ENCODE data around the gene PIRT. TPM values are rescaled to one million over a fixed set of nuclear protein-coding genes. Genes with fewer than 3 reads are reported as not detected.

The PIRT gene
- total RNA-seq, 2 donors from 2014 or later: not detected

GRCh38 chr17:10792151-10792550 lies 45.7 kb downstream of the PIRT start:
- DNase-seq (ENCODE audit: low spot score): no peak
- Mint-ChIP-seq H3K36me3 (no peaks in the 10 kb centered on the region), H3K27me3 (peaks cover 0 to 2% of the 10 kb centered on the region in 2 donors), H3K4me1 (ENCODE audit: low read depth in 2 of 2) (no peaks in the 10 kb centered on the region), H3K9me3 (no peaks in the 10 kb centered on the region), H3K27ac (no peak overlapping the region), H3K4me3 (no peak overlapping the region)
- no peak for ATAC-seq

- ATAC-seq: no peak
- Mint-ChIP-seq H3K27me3 (peaks cover 0 to 2% of the 10 kb centered on the region in 2 donors), H3K9me3 (no peaks in the 10 kb centered on the region), H3K4me1 (ENCODE audit: low read depth in 2 of 2) (no peaks in the 10 kb centered on the region), H3K36me3 (no peaks in the 10 kb centered on the region), H3K27ac (no peak overlapping the region), H3K4me3 (no peak overlapping the region)
- DNase-seq (ENCODE audit: low spot score): no peak
Observed at GRCh38 chr17:10790491-10791401, 47.1 kb downstream of the PIRT start.

GRCh38 chr17:10789694-10790271 lies 48.1 kb downstream of the PIRT start:
- Mint-ChIP-seq H3K4me1 (ENCODE audit: low read depth in 2 of 2) (no peaks in the 10 kb centered on the region), H3K9me3 (no peaks in the 10 kb centered on the region), H3K36me3 (no peaks in the 10 kb centered on the region), H3K27me3 (peaks cover 3 to 6% of the 10 kb centered on the region in 2 donors), H3K4me3 (no peak overlapping the region), H3K27ac (no peak overlapping the region)
- DNase-seq (ENCODE audit: low spot score): no peak
- no peak for ATAC-seq

GRCh38 chr17:10787306-10788045 lies 50.4 kb downstream of the PIRT start:
- no peak overlapping the region for H3K27ac Mint-ChIP-seq
- peaks cover 5% of the 10 kb centered on the region for H3K36me3 Mint-ChIP-seq

GRCh38 chr17:10785295-10785694 lies 52.6 kb downstream of the PIRT start:
- no peaks in the 10 kb centered on the region for H3K4me1 Mint-ChIP-seq (ENCODE audit: low read depth in 2 of 2)
- ATAC-seq (no peak), DNase-seq (ENCODE audit: low spot score) (no peak)
- no peak overlapping the region for H3K4me3 Mint-ChIP-seq
- H3K27me3 Mint-ChIP-seq: peaks cover 11 to 29% of the 10 kb centered on the region in 2 donors
- peaks cover 5% of the 10 kb centered on the region for H3K36me3 Mint-ChIP-seq
- H3K9me3 Mint-ChIP-seq: no peaks in the 10 kb centered on the region
- H3K27ac Mint-ChIP-seq: no peak overlapping the region

More at GRCh38 chr17:10787306-10788045, 50.4 kb downstream of the PIRT start:
- no peak for DNase-seq (ENCODE audit: low spot score)
- no peaks in the 10 kb centered on the region for H3K4me1 Mint-ChIP-seq (ENCODE audit: low read depth in 2 of 2)
- H3K9me3 Mint-ChIP-seq: no peaks in the 10 kb centered on the region
- ATAC-seq: peak in 1 of 2 donors; percentile 25
- peaks cover 8 to 22% of the 10 kb centered on the region in 2 donors for H3K27me3 Mint-ChIP-seq
- H3K4me3 Mint-ChIP-seq: no peak overlapping the region

GRCh38 chr17:10779609-10780008 lies 58.3 kb downstream of the PIRT start:
- ATAC-seq: no peak
- DNase-seq (ENCODE audit: low spot score): no peak
- peaks cover 5% of the 10 kb centered on the region for H3K36me3 Mint-ChIP-seq
- H3K4me3 Mint-ChIP-seq: no peak overlapping the region
- no peak overlapping the region for H3K27ac Mint-ChIP-seq
- no peaks in the 10 kb centered on the region for H3K4me1 Mint-ChIP-seq (ENCODE audit: low read depth in 2 of 2)
- no peaks in the 10 kb centered on the region for H3K9me3 Mint-ChIP-seq
- H3K27me3 Mint-ChIP-seq: peaks cover 12 to 30% of the 10 kb centered on the region in 2 donors

GRCh38 chr17:10777890-10778289 lies 60.0 kb downstream of the PIRT start:
- Mint-ChIP-seq H3K9me3 (no peaks in the 10 kb centered on the region), H3K36me3 (no peaks in the 10 kb centered on the region), H3K4me3 (no peak overlapping the region), H3K27me3 (peaks cover 8 to 17% of the 10 kb centered on the region in 2 donors), H3K4me1 (ENCODE audit: low read depth in 2 of 2) (no peaks in the 10 kb centered on the region), H3K27ac (no peak overlapping the region)
- ATAC-seq: no peak
- no peak for DNase-seq (ENCODE audit: low spot score)

- Mint-ChIP-seq H3K36me3 (peaks cover 2% of the 10 kb centered on the region), H3K4me1 (ENCODE audit: low read depth in 2 of 2) (no peaks in the 10 kb centered on the region), H3K27ac (no peak overlapping the region), H3K9me3 (no peaks in the 10 kb centered on the region), H3K4me3 (no peak overlapping the region), H3K27me3 (peaks cover 8 to 15% of the 10 kb centered on the region in 2 donors)
- ATAC-seq: no peak
- DNase-seq (ENCODE audit: low spot score): no peak
Observed at GRCh38 chr17:10777131-10777807, 60.6 kb downstream of the PIRT start.

- no peak overlapping the region for H3K4me3 Mint-ChIP-seq
- peaks cover 8% of the 10 kb centered on the region for H3K36me3 Mint-ChIP-seq
- no peak overlapping the region for H3K27ac Mint-ChIP-seq
- no peaks in the 10 kb centered on the region for H3K4me1 Mint-ChIP-seq (ENCODE audit: low read depth in 2 of 2)
- peaks cover 4% of the 10 kb centered on the region for H3K9me3 Mint-ChIP-seq
- no peak for DNase-seq (ENCODE audit: low spot score)
- ATAC-seq: no peak
- H3K27me3 Mint-ChIP-seq: peaks cover 5 to 8% of the 10 kb centered on the region in 2 donors
Observed at GRCh38 chr17:10776381-10776780, 61.5 kb downstream of the PIRT start.

GRCh38 chr17:10775740-10776356 lies 62.0 kb downstream of the PIRT start:
- H3K4me3 Mint-ChIP-seq: no peak overlapping the region
- peaks cover 5 to 8% of the 10 kb centered on the region in 2 donors for H3K27me3 Mint-ChIP-seq
- DNase-seq (ENCODE audit: low spot score): no peak
- H3K4me1 Mint-ChIP-seq (ENCODE audit: low read depth in 2 of 2): no peaks in the 10 kb centered on the region
- no peak overlapping the region for H3K27ac Mint-ChIP-seq
- H3K36me3 Mint-ChIP-seq: peaks cover 11% of the 10 kb centered on the region
- peaks cover 5% of the 10 kb centered on the region for H3K9me3 Mint-ChIP-seq
- ATAC-seq: no peak

GRCh38 chr17:10775058-10775457 lies 62.8 kb downstream of the PIRT start:
- Mint-ChIP-seq H3K4me1 (ENCODE audit: low read depth in 2 of 2) (no peaks in the 10 kb centered on the region), H3K36me3 (peaks cover 11% of the 10 kb centered on the region), H3K27ac (no peak overlapping the region), H3K4me3 (no peak overlapping the region), H3K9me3 (peaks cover 5% of the 10 kb centered on the region), H3K27me3 (peaks cover 5 to 8% of the 10 kb centered on the region in 2 donors)
- ATAC-seq (no peak), DNase-seq (ENCODE audit: low spot score) (no peak)

GRCh38 chr17:10773391-10773790 lies 64.5 kb downstream of the PIRT start:
- H3K36me3 Mint-ChIP-seq: peaks cover 11% of the 10 kb centered on the region
- H3K27ac Mint-ChIP-seq: no peak overlapping the region
- H3K4me3 Mint-ChIP-seq: no peak overlapping the region
- no peaks in the 10 kb centered on the region for H3K4me1 Mint-ChIP-seq (ENCODE audit: low read depth in 2 of 2)
- ATAC-seq (no peak), DNase-seq (ENCODE audit: low spot score) (no peak)
- H3K27me3 Mint-ChIP-seq: peaks cover 5 to 8% of the 10 kb centered on the region in 2 donors
- peaks cover 5% of the 10 kb centered on the region for H3K9me3 Mint-ChIP-seq
